CD4-positive, alpha-beta memory T cell (primary cell): ENCODE results near the gene PRR9. TPM values are rescaled to one million over a fixed set of nuclear protein-coding genes. Genes with fewer than 3 reads are reported as not detected.
A peak's percentile ranks its signal among the peaks of the same experiment; 100 is the strongest.

ENCODE experiments used
- CTCF ChIA-PET: fragments of 350-600 bp; sonication (Branson Sonifier 250); formaldehyde crosslinking; loops from one replicate; lab custom pipeline; 2021; ENCODE audit warnings: inconsistent platforms; ENCODE audit not compliant: partially characterized antibody; lab: Charles Lee
- POLR2A ChIA-PET: fragments of 350-600 bp; sonication (Branson Sonifier 250); formaldehyde crosslinking; loops from one replicate; lab custom pipeline; 2021; ENCODE audit not compliant: partially characterized antibody; lab: Charles Lee
- DNase-seq, 5 donors: peaks; one replicate each; pipeline versions ENCODE4 v3.0.0 to v3.0.0-alpha.2; 2020 to 2022; ENCODE audit warnings: mixed read lengths in 1 of 5
- H3K27ac ChIP-seq: one replicate; pipeline ENCODE4 v1.7.0; 2013; ENCODE audit warnings: low read depth, low read length
- H3K27me3 ChIP-seq: 2 replicates; pipeline ENCODE4 v1.7.0; 2013; ENCODE audit warnings: mild to moderate bottlenecking, low read length, moderate library complexity; ENCODE audit not compliant: insufficient read depth
- H3K36me3 ChIP-seq: 2 replicates; pipeline ENCODE4 v1.7.0; 2013; ENCODE audit warnings: mild to moderate bottlenecking, low read length, moderate library complexity; ENCODE audit not compliant: insufficient read depth
- H3K4me1 ChIP-seq: 2 replicates; pipeline ENCODE4 v1.7.0; 2013; ENCODE audit warnings: mild to moderate bottlenecking, low read length, moderate library complexity; ENCODE audit not compliant: insufficient read depth
- H3K4me3 ChIP-seq, 2 donors: one replicate each; pipeline ENCODE4 v1.7.0; 2013; ENCODE audit warnings: low read length in 2 of 2, mild to moderate bottlenecking in 1 of 2
- H3K9me3 ChIP-seq, 2 donors: one replicate each; pipeline ENCODE4 v1.7.0; 2013; ENCODE audit warnings: low read length in 2 of 2, control low read depth in 1 of 2; ENCODE audit not compliant: control insufficient read depth in 1 of 2
- H3K27ac Mint-ChIP-seq, 7 donors: one replicate each; pipeline ENCODE4 v1.8.0; 2020 to 2021; ENCODE audit warnings: mixed read lengths in 7 of 7, mild to moderate bottlenecking in 6 of 7, inconsistent platforms in 3 of 7, moderate library complexity in 3 of 7
- H3K27me3 Mint-ChIP-seq, 2 donors: one replicate each; pipeline ENCODE4 v1.8.0; 2020 to 2021; ENCODE audit warnings: mixed read lengths in 2 of 2
- H3K36me3 Mint-ChIP-seq, 2 donors: one replicate each; pipeline ENCODE4 v1.8.0; 2020 to 2021; ENCODE audit warnings: mixed read lengths in 2 of 2, inconsistent platforms in 1 of 2, mild to moderate bottlenecking in 1 of 2
- H3K4me1 Mint-ChIP-seq, 4 donors: one replicate each; pipeline ENCODE4 v1.8.0; 2020 to 2021; ENCODE audit warnings: mixed read lengths in 4 of 4, mild to moderate bottlenecking in 1 of 4
- H3K4me3 Mint-ChIP-seq, 8 donors: one replicate each; pipeline ENCODE4 v1.8.0; 2020 to 2021; ENCODE audit warnings: mixed read lengths in 8 of 8, mild to moderate bottlenecking in 7 of 8, moderate library complexity in 6 of 8, inconsistent platforms in 3 of 8
- H3K9me3 Mint-ChIP-seq, 8 donors: one replicate each; pipeline ENCODE4 v1.8.0; 2020 to 2021; ENCODE audit warnings: mixed read lengths in 8 of 8, mild to moderate bottlenecking in 5 of 8, inconsistent platforms in 3 of 8, moderate library complexity in 1 of 8
- intact Hi-C: fragments of 100-400 bp; cut with micrococcal nuclease; formaldehyde crosslinking; loops from one replicate; pipeline ENCODE4 v1.15.1; 2023
- polyA plus RNA-seq, 2 donors: library from polyadenylated mRNA; unstranded; fragments of 300-500 nt; fragmentation: Illumina TruSeq; gene quantifications; one replicate each; pipeline ENCODE4 v1.2.3, GENCODE V29; 2021
- total RNA-seq, 2 experiments: library from RNA; stranded (reverse); gene quantifications; one replicate each; pipeline ENCODE4 v1.2.3, GENCODE V29; 2021

The PRR9 gene
- total and polyA plus RNA-seq, 4 experiments from 2014 or later, result not detected

DNA sequence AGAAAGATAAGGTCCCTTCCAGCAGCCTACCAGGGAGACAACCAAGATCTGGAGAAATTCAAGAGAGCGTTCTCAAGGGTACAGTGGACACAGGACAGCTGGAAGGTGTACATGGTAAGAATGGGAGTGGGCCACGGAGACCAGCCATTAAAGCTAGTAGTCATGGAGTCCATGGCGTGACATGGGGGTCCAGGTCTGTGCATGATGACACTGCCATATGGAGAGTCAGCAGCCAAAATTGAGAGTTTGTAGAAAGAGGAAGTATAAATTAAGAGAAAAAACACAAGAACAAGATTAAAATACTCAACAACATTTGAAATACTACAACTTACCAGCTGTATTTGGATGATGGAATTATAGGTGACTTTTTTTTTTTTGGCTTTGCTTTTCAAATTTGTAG is 34.2 kb downstream of the PRR9 start:
- Mint-ChIP-seq H3K9me3 (peaks cover 0 to 2% (median 0%) of the 10 kb centered on the region in 8 donors), H3K36me3 (no peaks in the 10 kb centered on the region), H3K4me3 (no peak overlapping the region), H3K27ac (no peak overlapping the region), H3K27me3 (peaks cover 15 to 16% of the 10 kb centered on the region in 2 donors), H3K4me1 (peaks cover 0 to 7% (median under 1%) of the 10 kb centered on the region in 4 donors)
- intact Hi-C loops, result no loop called here
- POLR2A ChIA-PET, result no interaction called here
- CTCF ChIA-PET, result interaction anchor here (1.3 kb wide), 1 partner anchor 23 kb away, joined by 3 read pairs; no protein-coding TSS in a partner anchor
- H3K27me3 ChIP-seq, result peaks cover 10% of the 10 kb centered on the region
- H3K36me3 ChIP-seq, result no peaks in the 10 kb centered on the region
- H3K27ac ChIP-seq, result no peak overlapping the region
- no peaks in the 10 kb centered on the region for H3K4me1 ChIP-seq
- no peak overlapping the region for H3K4me3 ChIP-seq
- H3K9me3 ChIP-seq, result no peaks in the 10 kb centered on the region
- no peak for DNase-seq

DNA sequence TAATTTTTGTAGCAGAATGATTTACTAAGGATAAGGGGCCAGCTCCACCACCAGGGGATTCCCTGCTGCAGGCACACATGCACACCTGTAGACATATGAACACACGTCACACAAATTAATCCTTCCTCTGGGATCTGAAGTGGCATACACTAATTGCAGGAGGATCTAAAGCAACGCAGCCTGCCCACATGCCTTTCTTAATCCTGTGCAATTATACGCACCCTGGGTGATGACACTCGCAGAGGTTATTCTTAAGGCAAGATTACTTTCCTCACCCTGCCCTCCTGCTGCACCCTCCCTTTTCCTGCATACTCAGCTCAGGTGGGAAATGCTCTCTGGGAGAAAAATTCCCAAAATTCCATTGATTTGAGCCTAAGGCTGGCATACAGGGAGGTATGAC is 34.6 kb downstream of the PRR9 start:
- Histone ChIP-seq H3K9me3 (no peaks in the 10 kb centered on the region), H3K36me3 (no peaks in the 10 kb centered on the region), H3K27me3 (peaks cover 10% of the 10 kb centered on the region), H3K27ac (no peak overlapping the region), H3K4me3 (no peak overlapping the region), H3K4me1 (no peaks in the 10 kb centered on the region)
- no peak for DNase-seq
- Mint-ChIP-seq H3K9me3 (peaks cover 0 to 2% (median 0%) of the 10 kb centered on the region in 8 donors), H3K27ac (no peak overlapping the region), H3K4me3 (no peak overlapping the region), H3K36me3 (no peaks in the 10 kb centered on the region), H3K27me3 (peaks cover 15 to 16% of the 10 kb centered on the region in 2 donors), H3K4me1 (peaks cover 0 to 7% (median under 1%) of the 10 kb centered on the region in 4 donors)
- intact Hi-C loops, result no loop called here
- CTCF ChIA-PET, result interaction anchor here (1.3 kb wide), 1 partner anchor 23 kb away, joined by 3 read pairs; no protein-coding TSS in a partner anchor
- POLR2A ChIA-PET, result no interaction called here

DNA sequence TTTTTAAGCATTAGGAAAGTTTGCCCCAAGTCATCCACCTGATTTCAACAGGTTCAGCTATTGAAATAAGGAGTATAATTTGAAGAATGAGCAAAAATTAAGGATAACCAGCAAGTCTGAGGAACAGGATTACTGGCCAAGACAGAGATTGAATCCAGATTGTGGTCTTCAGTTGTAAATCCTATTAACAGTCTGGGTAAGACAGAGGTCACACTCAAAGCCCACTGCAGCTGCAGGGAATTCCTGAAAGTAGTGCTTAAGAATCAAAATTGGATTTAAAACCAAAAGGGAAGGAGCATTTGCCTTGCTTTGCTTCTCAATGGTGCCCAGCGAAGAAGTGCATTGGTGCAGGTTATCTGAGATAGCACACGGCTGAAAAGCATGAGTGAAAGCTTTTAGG is 35.7 kb downstream of the PRR9 start:
- Mint-ChIP-seq H3K36me3 (no peaks in the 10 kb centered on the region), H3K9me3 (peaks cover 0 to 2% (median 0%) of the 10 kb centered on the region in 8 donors), H3K27ac (no peak overlapping the region), H3K4me1 (peaks cover 0 to 7% (median under 1%) of the 10 kb centered on the region in 4 donors), H3K27me3 (peaks cover 9 to 11% of the 10 kb centered on the region in 2 donors), H3K4me3 (no peak overlapping the region)
- ChIA-PET POLR2A (no interaction called here), CTCF (interaction anchor here (1.3 kb wide), 1 partner anchor 24 kb away, joined by 3 read pairs; no protein-coding TSS in a partner anchor)
- Histone ChIP-seq H3K4me1 (no peaks in the 10 kb centered on the region), H3K36me3 (no peaks in the 10 kb centered on the region), H3K4me3 (no peak overlapping the region), H3K9me3 (no peaks in the 10 kb centered on the region), H3K27me3 (peaks cover 5% of the 10 kb centered on the region), H3K27ac (no peak overlapping the region)
- DNase-seq, result no peak
- intact Hi-C loops, result no loop called here

DNA sequence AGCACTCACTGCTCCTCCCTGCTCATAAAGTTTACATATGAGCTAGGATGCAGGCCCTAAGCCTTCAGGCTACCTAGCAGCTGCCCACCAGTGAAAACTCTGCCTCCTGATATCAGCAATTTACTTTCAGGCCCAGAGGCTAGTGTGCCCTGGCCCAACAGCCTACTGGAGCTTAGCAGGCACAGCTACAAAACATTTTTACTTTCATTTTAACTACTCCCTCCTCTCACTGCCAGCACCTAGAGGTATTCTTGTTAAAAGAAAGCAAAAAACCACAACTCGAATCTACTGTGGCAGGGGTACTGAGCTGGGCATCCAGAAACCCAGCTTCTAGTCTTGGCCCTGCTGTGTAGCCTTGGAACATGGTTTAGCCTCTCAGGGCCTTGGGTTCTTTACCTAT is 36.3 kb downstream of the PRR9 start:
- Histone ChIP-seq H3K4me3 (no peak overlapping the region), H3K4me1 (no peaks in the 10 kb centered on the region), H3K27ac (no peak overlapping the region), H3K9me3 (no peaks in the 10 kb centered on the region), H3K27me3 (peaks cover 5% of the 10 kb centered on the region), H3K36me3 (no peaks in the 10 kb centered on the region)
- DNase-seq, result no peak
- no peaks in the 10 kb centered on the region for H3K36me3 Mint-ChIP-seq
- ChIA-PET POLR2A (no interaction called here), CTCF (no interaction called here)
- peaks cover 6 to 10% of the 10 kb centered on the region in 2 donors for H3K27me3 Mint-ChIP-seq
- H3K27ac Mint-ChIP-seq, result no peak overlapping the region
- intact Hi-C loops, result no loop called here
- H3K9me3 Mint-ChIP-seq, result peaks cover 0 to 2% (median 0%) of the 10 kb centered on the region in 8 donors
- peaks cover 0 to 7% (median under 1%) of the 10 kb centered on the region in 4 donors for H3K4me1 Mint-ChIP-seq
- H3K4me3 Mint-ChIP-seq, result no peak overlapping the region

DNA sequence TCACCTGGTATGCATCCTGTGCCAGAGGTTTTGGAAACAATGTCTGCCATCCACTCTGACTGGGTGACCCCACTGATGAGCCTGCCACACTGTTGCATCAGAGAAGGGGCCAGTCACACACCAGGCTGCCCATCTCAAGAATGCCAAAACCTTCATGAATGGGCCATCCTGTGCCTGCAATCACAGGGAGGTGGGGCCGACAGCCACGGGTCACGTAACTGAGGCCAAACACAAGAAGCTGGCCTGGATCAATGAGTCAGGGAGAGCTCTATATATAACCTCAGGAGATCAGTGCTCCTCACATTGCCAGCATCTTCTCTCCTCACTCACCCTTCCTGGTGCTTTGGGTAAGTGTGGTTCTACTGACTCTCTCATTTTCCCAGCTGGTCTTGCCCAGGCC is 42.0 kb downstream of the PRR9 start, which contains the start of gene LORICRIN:
LORICRIN (plus strand) TSS at position 301 of the 400 bp plus-strand sequence. CDS start 1,263 bp downstream, outside the sequence.
- Mint-ChIP-seq H3K36me3 (no peaks in the 10 kb centered on the region), H3K27ac (peak within 1 kb of the TSS in 4 of 7 donors; percentile 10 to 56 (median 49)), H3K4me1 (peaks cover 18 to 32% (median 25%) of the 10 kb centered on the region in 4 donors), H3K4me3 (peak within 1 kb of the TSS; percentile 71 to 80 (median 76)), H3K9me3 (no peaks in the 10 kb centered on the region), H3K27me3 (peaks cover 19 to 24% of the 10 kb centered on the region in 2 donors)
- H3K27ac ChIP-seq, result no peak within 1 kb of the TSS
- POLR2A ChIA-PET, result no interaction called here
- H3K4me1 ChIP-seq, result peaks cover 22% of the 10 kb centered on the region
- CTCF ChIA-PET, result no interaction called here
- H3K4me3 ChIP-seq, result peak within 1 kb of the TSS in 1 of 2 donors; percentile 11
- no peaks in the 10 kb centered on the region for H3K36me3 ChIP-seq
- no peak for DNase-seq
- H3K9me3 ChIP-seq, result no peaks in the 10 kb centered on the region
- peaks cover 24% of the 10 kb centered on the region for H3K27me3 ChIP-seq
- intact Hi-C loops, result no loop called here

DNA sequence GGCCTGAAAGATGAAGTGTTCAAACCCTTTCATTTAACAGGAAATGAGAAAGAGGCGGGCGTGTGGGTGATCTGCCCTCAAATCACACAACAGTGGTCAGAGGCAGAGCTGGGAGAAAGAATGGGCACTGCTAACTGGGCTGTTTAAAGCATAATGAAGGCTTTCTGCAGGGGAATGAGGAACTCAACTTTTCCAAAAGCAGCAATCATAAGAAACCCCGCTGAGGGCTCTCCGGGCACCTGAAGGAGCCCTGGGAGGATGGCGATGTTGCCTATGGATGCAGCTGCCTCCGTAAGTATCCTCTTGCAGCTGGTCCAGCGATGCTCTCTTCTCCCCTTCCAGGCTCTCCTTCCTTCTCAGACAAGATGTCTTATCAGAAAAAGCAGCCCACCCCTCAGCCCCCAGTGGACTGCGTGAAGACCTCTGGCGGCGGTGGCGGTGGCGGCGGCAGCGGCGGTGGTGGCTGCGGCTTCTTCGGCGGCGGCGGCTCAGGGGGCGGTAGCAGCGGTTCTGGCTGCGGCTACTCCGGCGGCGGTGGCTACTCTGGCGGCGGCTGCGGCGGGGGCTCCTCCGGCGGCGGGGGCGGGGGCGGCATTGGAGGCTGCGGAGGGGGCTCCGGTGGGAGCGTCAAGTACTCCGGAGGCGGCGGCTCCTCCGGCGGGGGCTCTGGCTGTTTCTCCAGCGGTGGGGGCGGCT is 43.3 kb downstream of the PRR9 start:
- Histone ChIP-seq H3K27me3 (peaks cover 24% of the 10 kb centered on the region), H3K4me3 (peak overlapping the region in 1 of 2 donors; percentile 11), H3K9me3 (no peaks in the 10 kb centered on the region), H3K4me1 (peaks cover 22% of the 10 kb centered on the region), H3K36me3 (no peaks in the 10 kb centered on the region), H3K27ac (no peak overlapping the region)
- Mint-ChIP-seq H3K27ac (peak overlapping the region in 3 of 7 donors; percentile 10 to 43 (median 27)), H3K9me3 (peaks cover 0 to 4% (median 0%) of the 10 kb centered on the region in 8 donors), H3K4me3 (peak overlapping the region; percentile 71 to 80 (median 76)), H3K36me3 (no peaks in the 10 kb centered on the region), H3K27me3 (peaks cover 27% of the 10 kb centered on the region in 2 donors), H3K4me1 (peaks cover 18 to 31% (median 25%) of the 10 kb centered on the region in 4 donors)
- POLR2A ChIA-PET, result no interaction called here
- CTCF ChIA-PET, result no interaction called here
- intact Hi-C loops, result no loop called here
- DNase-seq, result peak; percentile 2 to 48 (median 5)
